Activated naive CD8-positive, alpha-beta T cell treated with anti-CD3 and anti-CD28 coated beads, Interleukin-2, amount 10 ng/mL, durations not matched to agents 7 days and 5 days (primary cell): ENCODE data around the gene SIGLEC11. TPM values are rescaled to one million over a fixed set of nuclear protein-coding genes. Genes with fewer than 3 reads are reported as not detected.
"Not testable (repeated sequence)": the region's sequence is repeated elsewhere in the genome, so short reads cannot be mapped to it uniquely, and the experiment has no call there.

Experiments
- ATAC-seq: fragments of 150-1000 bp; cut with Tn5 transposase; one replicate; pipeline ENCODE4 v1.10.0; 2021; ENCODE audit warnings: low read depth, moderate library complexity
- POLR2A ChIA-PET: fragments of 350-600 bp; sonication (Branson Sonifier 250); formaldehyde crosslinking; loops from one replicate; lab custom pipeline; 2021; ENCODE audit warnings: antibody characterized with exemption; lab: Charles Lee
- DNase-seq: peaks from one replicate; pipeline ENCODE4 v3.0.0; 2021
- H3K27ac Mint-ChIP-seq: one replicate; pipeline ENCODE4 v1.8.0; 2022; ENCODE audit warnings: mild to moderate bottlenecking, mixed read lengths
- H3K27me3 Mint-ChIP-seq: one replicate; pipeline ENCODE4 v1.8.0; 2022; ENCODE audit warnings: mild to moderate bottlenecking, moderate library complexity, mixed read lengths
- H3K36me3 Mint-ChIP-seq: one replicate; pipeline ENCODE4 v1.8.0; 2021; ENCODE audit warnings: mild to moderate bottlenecking, mixed read lengths
- H3K4me1 Mint-ChIP-seq: one replicate; pipeline ENCODE4 v1.8.0; 2021; ENCODE audit warnings: mixed read lengths
- H3K4me3 Mint-ChIP-seq: one replicate; pipeline ENCODE4 v1.8.0; 2022; ENCODE audit warnings: mild to moderate bottlenecking, moderate library complexity, mixed read lengths
- H3K9me3 Mint-ChIP-seq: one replicate; pipeline ENCODE4 v1.8.0; 2021; ENCODE audit warnings: mixed read lengths
- total RNA-seq, 2 experiments: library from RNA; stranded (reverse); gene quantifications; one replicate each; pipeline ENCODE4 v1.2.3, GENCODE V29; 2021

SIGLEC11 gene
- total RNA-seq, 2 experiments from 2014 or later: not detected

- POLR2A ChIA-PET: interaction anchor here (0.6 kb wide), 1 partner anchor 20 kb away, joined by 4 read pairs; no protein-coding TSS in a partner anchor
- Mint-ChIP-seq H3K4me1 (no peaks in the 10 kb centered on the region), H3K27me3 (no peaks in the 10 kb centered on the region), H3K4me3 (no peak overlapping the region), H3K27ac (no peak overlapping the region), H3K36me3 (peaks cover 3% of the 10 kb centered on the region), H3K9me3 (no peaks in the 10 kb centered on the region)
- no peak for DNase-seq
- no peak for ATAC-seq
Measured at GRCh38 chr19:49976496-49976895, 15.5 kb upstream of the SIGLEC11 start.

GRCh38 chr19:49975051-49975450, 14.1 kb upstream of the SIGLEC11 start:
- Mint-ChIP-seq H3K4me3 (no peak overlapping the region), H3K36me3 (peaks cover 2% of the 10 kb centered on the region), H3K4me1 (no peaks in the 10 kb centered on the region), H3K27ac (no peak overlapping the region), H3K27me3 (peaks cover under 1% of the 10 kb centered on the region), H3K9me3 (no peaks in the 10 kb centered on the region)
- no peak for ATAC-seq
- DNase-seq: no peak
- POLR2A ChIA-PET: no interaction called here

DNA sequence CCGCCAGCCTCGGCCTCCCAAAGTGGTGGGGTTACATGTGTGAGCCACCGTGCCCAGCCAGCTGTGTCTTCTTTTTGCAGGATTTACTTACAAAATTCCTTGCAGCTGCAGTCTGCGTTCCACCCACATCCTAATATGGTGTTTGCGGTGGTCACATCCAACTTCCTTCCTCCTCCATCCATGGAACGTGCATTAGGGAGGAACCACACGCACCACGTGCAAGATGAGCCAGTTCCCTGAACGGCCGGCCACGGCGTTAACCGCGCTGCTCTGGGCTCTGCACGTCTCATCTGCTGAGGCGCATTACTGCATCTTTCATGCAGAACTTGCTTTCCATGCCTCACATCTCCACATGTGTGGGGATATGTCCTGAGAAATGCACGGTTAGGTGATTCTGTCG, 13.0 kb upstream of the SIGLEC11 start:
- ATAC-seq (no peak), DNase-seq (no peak)
- Mint-ChIP-seq H3K4me1 (no peaks in the 10 kb centered on the region), H3K4me3 (no peak overlapping the region), H3K27ac (no peak overlapping the region), H3K36me3 (peaks cover 2% of the 10 kb centered on the region), H3K9me3 (no peaks in the 10 kb centered on the region), H3K27me3 (peaks cover 2% of the 10 kb centered on the region)
- POLR2A ChIA-PET: interaction anchor here (0.7 kb wide), 1 partner anchor 88 kb away, joined by 3 read pairs; no protein-coding TSS in a partner anchor

- Mint-ChIP-seq H3K9me3 (no peaks in the 10 kb centered on the region), H3K27ac (no peak overlapping the region), H3K4me3 (no peak overlapping the region), H3K4me1 (peaks cover 2% of the 10 kb centered on the region), H3K36me3 (peaks cover 2% of the 10 kb centered on the region), H3K27me3 (peaks cover 2% of the 10 kb centered on the region)
- DNase-seq: no peak
- POLR2A ChIA-PET: no interaction called here
- ATAC-seq: no peak
Measured at GRCh38 chr19:49972841-49973240, 11.9 kb upstream of the SIGLEC11 start.

DNA sequence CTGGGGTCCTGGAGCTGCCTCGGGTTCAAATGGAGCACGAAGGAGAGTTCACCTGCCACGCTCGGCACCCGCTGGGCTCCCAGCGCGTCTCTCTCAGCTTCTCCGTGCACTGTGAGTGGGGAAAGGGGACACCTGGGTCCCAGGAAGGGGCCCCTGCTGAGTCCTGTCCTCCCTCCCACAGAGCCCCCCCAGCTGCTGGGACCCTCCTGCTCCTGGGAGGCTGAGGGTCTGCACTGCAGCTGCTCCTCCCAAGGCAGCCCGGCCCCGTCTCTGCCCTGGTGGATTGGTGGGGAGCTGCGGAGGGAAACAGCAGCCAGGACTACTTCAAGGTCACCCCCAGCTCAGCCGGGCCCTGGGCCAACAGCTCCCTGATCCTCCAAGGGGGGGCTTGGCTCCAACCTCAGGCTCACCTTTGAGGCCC, 11.0 kb upstream of the SIGLEC11 start:
- ATAC-seq: no peak
- peaks cover 2% of the 10 kb centered on the region for H3K27me3 Mint-ChIP-seq
- no peak overlapping the region for H3K27ac Mint-ChIP-seq
- peaks cover 2% of the 10 kb centered on the region for H3K4me1 Mint-ChIP-seq
- peaks cover 2% of the 10 kb centered on the region for H3K36me3 Mint-ChIP-seq
- no peak for DNase-seq
- H3K9me3 Mint-ChIP-seq: no peaks in the 10 kb centered on the region
- POLR2A ChIA-PET: no interaction called here
- no peak overlapping the region for H3K4me3 Mint-ChIP-seq

GRCh38 chr19:49969355-49969754, 8.4 kb upstream of the SIGLEC11 start:
- H3K4me1 Mint-ChIP-seq, H3K9me3 Mint-ChIP-seq, H3K4me3 Mint-ChIP-seq, H3K36me3 Mint-ChIP-seq, DNase-seq, H3K27me3 Mint-ChIP-seq, ATAC-seq, H3K27ac Mint-ChIP-seq, POLR2A ChIA-PET: not testable (repeated sequence)

GRCh38 chr19:49968279-49968922, 7.4 kb upstream of the SIGLEC11 start:
- Mint-ChIP-seq H3K4me3 (no peak overlapping the region), H3K9me3 (no peaks in the 10 kb centered on the region), H3K27me3 (peaks cover 6% of the 10 kb centered on the region), H3K36me3 (no peaks in the 10 kb centered on the region), H3K4me1 (peaks cover 2% of the 10 kb centered on the region), H3K27ac (no peak overlapping the region)
- DNase-seq (no peak), ATAC-seq (no peak)
- POLR2A ChIA-PET: no interaction called here

GRCh38 chr19:49959892-49960291, 1.1 kb downstream of the SIGLEC11 start:
- H3K36me3 Mint-ChIP-seq, ATAC-seq, H3K9me3 Mint-ChIP-seq, H3K27ac Mint-ChIP-seq, POLR2A ChIA-PET, H3K4me3 Mint-ChIP-seq, DNase-seq, H3K4me1 Mint-ChIP-seq, H3K27me3 Mint-ChIP-seq: not testable (repeated sequence)

GRCh38 chr19:49958596-49958995, 2.4 kb downstream of the SIGLEC11 start:
- H3K4me1 Mint-ChIP-seq, H3K36me3 Mint-ChIP-seq, H3K9me3 Mint-ChIP-seq, H3K4me3 Mint-ChIP-seq, POLR2A ChIA-PET, ATAC-seq, H3K27ac Mint-ChIP-seq, DNase-seq: not testable (repeated sequence)
- peaks cover 15% of the 10 kb centered on the region for H3K27me3 Mint-ChIP-seq

DNA sequence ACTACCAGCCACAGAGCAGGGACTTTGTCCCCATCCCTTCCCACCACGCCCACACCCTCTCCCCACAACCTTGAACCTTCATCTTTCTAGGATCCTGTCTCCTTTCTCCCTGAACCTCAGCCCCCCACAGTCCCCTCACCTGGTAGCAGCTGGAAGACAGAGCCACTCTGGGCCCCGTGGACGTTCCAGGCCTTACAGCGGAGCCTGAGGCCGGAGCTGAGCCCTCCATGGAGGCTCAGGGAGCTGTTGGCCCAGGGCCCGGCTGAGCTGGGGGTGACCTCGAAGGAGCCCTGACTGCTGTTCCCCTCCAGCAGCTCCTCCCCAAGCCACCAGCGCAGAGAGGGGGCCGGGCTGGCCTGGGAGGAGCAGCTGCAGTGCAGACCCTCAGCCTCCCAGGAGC, 2.8 kb downstream of the SIGLEC11 start:
- peaks cover 19% of the 10 kb centered on the region for H3K27me3 Mint-ChIP-seq
- H3K27ac Mint-ChIP-seq, H3K4me3 Mint-ChIP-seq, POLR2A ChIA-PET, ATAC-seq, H3K9me3 Mint-ChIP-seq, DNase-seq, H3K36me3 Mint-ChIP-seq: not testable (repeated sequence)
- H3K4me1 Mint-ChIP-seq: peaks cover 13% of the 10 kb centered on the region

DNA sequence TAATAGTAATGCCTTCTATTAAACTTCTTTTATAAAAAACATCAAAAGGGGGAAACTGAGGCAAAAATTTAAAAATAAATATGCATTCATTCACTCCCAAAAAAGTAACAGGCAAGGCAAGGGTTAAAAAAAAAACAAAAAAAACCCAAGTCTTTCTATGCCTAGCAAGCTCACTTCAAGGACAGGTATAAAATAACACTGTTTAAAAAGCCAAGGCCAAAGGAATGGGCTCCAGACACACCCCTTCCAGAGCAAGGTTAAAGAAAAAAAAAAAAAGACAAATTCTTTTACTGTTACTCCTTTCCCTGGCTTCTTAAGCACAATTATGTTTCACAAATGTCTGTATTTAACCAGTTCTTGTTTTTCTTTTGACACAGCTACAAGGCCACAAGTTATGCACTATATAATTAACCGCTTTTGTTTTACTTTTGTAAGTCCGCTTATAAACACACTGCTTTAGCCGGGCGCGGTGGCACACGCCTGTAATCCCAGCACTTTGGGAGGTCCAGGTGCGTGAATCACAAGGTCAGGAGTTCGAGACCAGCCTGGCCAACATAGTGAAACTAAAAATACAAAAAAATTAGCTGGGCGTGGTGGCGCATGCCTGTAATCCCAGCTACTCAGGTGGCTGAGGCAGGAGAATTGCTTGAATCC, 3.6 kb downstream of the SIGLEC11 start:
- Mint-ChIP-seq H3K4me1 (peaks cover 14% of the 10 kb centered on the region), H3K4me3 (no peak overlapping the region), H3K36me3 (no peaks in the 10 kb centered on the region), H3K9me3 (no peaks in the 10 kb centered on the region), H3K27ac (no peak overlapping the region), H3K27me3 (peaks cover 18% of the 10 kb centered on the region)
- no peak for ATAC-seq
- POLR2A ChIA-PET: interaction anchor here (0.7 kb wide), 1 partner anchor 19 kb away, joined by 4 read pairs; no protein-coding TSS in a partner anchor
- no peak for DNase-seq

DNA sequence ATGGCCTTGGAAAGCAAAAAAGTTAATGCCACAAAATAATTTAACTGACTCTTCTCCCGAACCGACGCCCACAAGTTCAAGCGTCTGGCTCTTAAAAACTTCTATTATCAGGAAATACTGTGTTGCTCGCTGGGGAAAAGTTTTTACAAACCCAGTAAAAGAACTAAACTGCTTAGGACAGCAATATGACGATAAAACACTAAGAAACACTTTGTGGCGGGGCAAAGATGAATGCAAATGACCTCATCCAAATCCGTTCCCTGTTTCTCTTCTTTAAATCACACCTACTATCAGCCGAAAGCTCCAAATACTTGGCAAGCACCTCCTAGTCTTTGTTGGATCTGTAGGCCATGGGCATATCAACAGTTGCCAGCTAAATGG, 4.9 kb downstream of the SIGLEC11 start:
- no peaks in the 10 kb centered on the region for H3K36me3 Mint-ChIP-seq
- DNase-seq: no peak
- H3K4me1 Mint-ChIP-seq: peaks cover 14% of the 10 kb centered on the region
- no peaks in the 10 kb centered on the region for H3K9me3 Mint-ChIP-seq
- POLR2A ChIA-PET: no interaction called here
- ATAC-seq: no peak
- no peak overlapping the region for H3K4me3 Mint-ChIP-seq
- peaks cover 18% of the 10 kb centered on the region for H3K27me3 Mint-ChIP-seq
- no peak overlapping the region for H3K27ac Mint-ChIP-seq

DNA sequence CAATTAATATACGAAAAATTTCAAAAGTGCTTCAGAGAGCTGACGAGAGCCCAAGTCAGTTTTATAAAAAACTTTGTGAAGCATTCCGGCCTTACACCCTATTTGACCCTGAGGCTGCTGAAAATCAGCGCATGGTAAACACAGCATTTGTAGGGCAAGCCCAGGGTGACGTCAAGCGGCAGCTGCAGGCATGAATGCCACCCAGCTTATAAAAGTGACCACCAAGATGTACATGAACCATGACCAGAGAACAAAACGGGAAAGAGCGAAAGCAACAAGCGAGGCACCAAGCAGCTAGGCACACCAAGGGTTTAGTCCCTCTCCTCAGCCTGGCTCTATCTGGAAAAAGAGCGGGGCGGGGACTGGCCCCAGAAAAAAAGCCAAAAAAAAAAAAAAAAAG, 6.0 kb downstream of the SIGLEC11 start:
- no peaks in the 10 kb centered on the region for H3K9me3 Mint-ChIP-seq
- no peak overlapping the region for H3K4me3 Mint-ChIP-seq
- POLR2A ChIA-PET: no interaction called here
- DNase-seq: no peak
- H3K36me3 Mint-ChIP-seq: no peaks in the 10 kb centered on the region
- no peak overlapping the region for H3K27ac Mint-ChIP-seq
- H3K27me3 Mint-ChIP-seq: peaks cover 18% of the 10 kb centered on the region
- no peak for ATAC-seq
- peaks cover 14% of the 10 kb centered on the region for H3K4me1 Mint-ChIP-seq
